GM19324 (cell line): Measurements from ENCODE around the gene SLC16A12.
A peak's percentile ranks its signal among the peaks of the same experiment; 100 is the strongest.

ENCODE experiments used
- ATAC-seq: cut with Tn5 transposase; IDR thresholded peaks from one replicate; pipeline ENCODE4 v1.9.1; 2021; ENCODE audit warnings: mild to moderate bottlenecking, moderate library complexity; ENCODE audit not compliant: unreplicated experiment, low FRiP score

The SLC16A12 gene

GRCh38 chr10:89516149-89516832 lies 19.1 kb downstream of the SLC16A12 start:
- ATAC-seq, result no peak

DNA sequence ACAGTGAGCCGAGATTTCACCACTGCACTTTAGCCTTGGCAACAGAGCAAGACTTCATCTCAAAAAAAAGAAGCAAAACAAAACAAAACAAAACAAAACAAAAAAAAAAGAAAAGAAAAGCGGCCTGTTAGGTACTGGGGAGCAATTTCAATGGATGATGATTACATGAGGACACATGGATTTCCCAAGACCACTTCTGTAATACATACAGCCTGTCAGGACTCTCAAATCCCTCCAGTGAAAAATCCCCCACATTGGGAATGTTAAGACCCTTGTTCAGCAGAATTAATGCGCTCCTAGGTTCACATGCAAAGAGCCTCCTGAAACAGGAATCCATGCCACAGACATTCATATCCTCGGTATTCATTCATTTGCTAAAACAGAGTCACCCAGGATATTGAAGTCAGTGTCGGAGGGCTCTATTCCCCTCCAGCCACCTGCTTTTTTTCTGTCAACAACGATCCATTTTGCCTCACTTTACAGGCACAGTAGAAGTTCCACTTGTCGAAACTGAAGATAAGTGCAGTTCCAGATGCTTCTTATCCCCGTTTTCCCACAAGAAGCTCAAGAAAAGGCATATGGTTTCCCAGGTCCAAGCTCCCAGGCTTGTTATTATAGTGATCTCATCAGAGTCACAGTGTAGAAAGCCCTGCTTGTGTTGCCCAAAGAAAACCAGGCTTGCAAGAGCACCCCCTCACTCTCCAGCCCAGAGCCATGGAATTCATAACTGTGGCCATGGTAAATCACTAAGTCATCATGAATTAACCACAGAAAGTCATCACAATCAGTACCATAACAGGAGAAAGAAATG lies 20.2 kb downstream of the SLC16A12 start:
- no peak for ATAC-seq

GRCh38 chr10:89513206-89513605 lies 22.2 kb downstream of the SLC16A12 start:
- ATAC-seq, result no peak

DNA sequence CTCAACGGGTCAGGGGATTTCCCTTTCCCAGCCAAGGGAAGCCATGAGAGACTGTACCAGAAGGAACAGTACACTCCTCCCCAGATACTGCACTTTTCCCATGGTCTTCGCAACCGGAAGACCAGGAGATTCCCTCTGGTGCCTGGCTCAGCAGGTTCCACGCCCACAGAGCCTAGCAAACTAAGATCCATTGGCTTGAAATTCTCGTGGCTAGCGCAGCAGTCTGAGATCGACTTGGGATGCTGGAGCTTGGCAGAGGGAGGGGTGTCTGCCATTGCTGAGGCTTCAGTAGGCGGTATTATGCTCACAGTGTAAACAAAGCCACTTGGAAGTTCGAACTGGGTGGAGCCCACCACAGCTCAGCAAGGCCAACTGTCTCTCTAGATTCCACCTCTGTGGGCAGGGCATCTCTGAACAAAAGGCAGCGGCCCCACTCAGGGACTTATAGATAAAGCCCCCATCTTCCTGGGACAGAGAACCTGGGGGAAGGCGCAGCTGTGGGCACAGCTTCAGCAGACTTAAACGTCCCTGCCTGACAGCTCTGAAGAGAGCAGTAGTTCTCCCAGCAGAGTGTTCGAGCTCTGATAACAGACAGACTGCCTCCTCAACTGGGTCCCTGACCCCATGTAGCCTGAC lies 29.6 kb downstream of the SLC16A12 start:
- ATAC-seq, result no peak

DNA sequence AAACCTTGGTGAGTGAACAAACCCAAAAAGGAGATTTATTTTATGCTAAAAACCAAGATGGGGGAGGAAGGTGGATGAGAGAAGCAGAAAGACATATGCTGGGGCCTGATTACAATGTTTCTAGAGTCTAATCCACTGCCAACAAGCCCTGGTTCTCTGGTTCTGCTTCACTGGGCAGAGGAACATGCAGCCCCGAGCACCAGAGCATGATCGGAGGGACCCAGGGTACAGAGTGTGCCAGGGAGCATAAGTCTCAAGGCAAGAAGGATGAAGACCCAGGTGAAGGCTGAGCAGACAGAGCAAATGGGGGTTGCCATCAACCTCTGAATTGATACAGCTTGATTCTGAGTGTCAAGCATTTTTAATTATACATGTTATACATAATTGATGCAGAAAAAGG lies 30.7 kb downstream of the SLC16A12 start:
- no peak for ATAC-seq

GRCh38 chr10:89503652-89504370 lies 31.6 kb downstream of the SLC16A12 start:
- ATAC-seq, result no peak

- no peak for ATAC-seq
Observed at GRCh38 chr10:89503151-89503550, 32.2 kb downstream of the SLC16A12 start.

- no peak for ATAC-seq
Observed at GRCh38 chr10:89502549-89502948, 32.8 kb downstream of the SLC16A12 start.

GRCh38 chr10:89494575-89494974 lies 40.8 kb downstream of the SLC16A12 start:
- ATAC-seq, result no peak

DNA sequence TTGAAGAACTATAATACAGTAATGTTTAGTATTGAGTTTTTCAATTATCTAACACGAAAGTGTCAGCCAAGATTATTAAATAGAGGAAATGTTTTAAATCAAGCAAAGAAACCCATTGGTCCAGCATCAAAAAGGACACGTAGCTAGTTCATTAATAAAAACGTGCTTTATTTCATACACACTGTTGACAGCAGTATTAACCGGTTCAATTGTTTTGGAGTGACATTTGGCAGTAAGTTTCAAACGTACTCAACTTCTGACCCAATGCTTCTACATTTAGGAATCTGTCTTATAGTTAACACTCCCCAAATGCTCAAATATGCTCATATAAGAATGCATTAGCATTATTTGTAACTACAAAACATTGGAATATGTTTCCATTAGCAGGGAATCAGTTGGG lies 41.3 kb downstream of the SLC16A12 start:
- no peak for ATAC-seq

- ATAC-seq, result no peak
Observed at GRCh38 chr10:89491932-89492331, 43.5 kb downstream of the SLC16A12 start.

GRCh38 chr10:89490596-89491335 lies 44.6 kb downstream of the SLC16A12 start:
- ATAC-seq, result no peak

DNA sequence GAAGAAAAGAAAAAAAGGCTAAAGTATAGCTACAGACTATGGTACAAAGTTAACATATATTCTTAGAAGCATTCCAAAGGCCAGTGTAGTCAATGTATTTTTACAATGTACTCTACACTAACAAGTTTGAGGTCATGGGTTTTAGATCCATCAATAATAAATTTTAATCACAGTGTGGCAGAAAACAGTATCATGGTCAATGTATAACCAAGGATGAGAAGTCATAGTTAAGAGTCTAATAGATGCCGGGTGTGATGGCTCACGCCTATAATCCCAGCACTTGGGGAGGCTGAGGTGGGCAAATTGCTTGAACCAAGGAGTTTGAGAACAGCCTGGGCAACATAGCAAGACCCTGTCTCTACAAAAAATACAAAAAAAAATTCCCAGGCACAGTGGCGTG lies 53.1 kb downstream of the SLC16A12 start:
- ATAC-seq, result no peak

DNA sequence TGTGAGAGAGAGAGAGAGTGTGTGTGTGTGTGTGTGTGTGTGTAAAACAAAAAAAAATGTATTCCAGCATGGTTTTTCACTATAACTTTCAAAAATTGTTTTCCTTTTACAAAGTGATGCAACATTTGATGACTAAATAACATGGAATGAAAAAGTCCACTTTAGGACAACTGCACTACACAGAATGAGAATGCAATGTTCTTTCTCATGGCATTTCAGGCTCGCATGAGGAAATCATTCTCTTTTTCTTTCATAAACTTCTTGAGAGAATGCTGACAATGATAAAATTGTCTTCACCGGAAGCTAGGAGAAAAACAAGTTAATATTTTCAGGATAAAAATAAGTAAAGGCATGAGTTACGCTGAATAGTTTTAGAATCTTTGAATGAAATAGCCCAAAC lies 53.7 kb downstream of the SLC16A12 start:
- ATAC-seq, result no peak

DNA sequence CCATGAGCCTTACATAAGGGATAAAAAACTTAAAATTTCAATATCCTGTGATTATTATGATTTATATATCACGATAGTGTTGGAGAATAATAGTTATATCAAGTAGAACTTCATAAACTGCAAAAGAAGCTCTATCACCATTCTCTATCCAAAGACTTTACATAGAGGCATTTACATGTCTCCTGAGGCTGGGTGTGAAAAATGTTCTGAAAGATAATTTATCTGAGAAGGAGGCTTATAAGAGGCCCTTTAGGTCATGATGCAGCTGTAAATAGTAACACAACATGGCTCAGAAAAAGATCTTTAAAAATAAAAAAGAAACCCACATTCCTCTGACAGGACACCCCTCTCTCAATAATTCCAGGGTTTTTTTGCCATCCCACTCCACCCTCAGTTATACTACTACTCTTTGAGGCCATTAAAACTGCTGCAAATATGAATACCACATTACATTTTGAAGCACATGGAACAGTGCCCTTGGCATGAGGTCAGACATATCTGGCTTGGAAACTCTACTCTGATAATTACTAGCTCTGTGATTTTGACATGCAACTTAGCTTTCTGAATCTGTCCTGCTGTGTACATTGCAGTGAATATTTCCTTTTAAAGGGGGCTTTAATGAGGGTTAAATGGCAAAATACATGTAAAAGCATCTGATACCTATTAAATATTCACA lies 55.5 kb downstream of the SLC16A12 start:
- no peak for ATAC-seq

- peak; percentile 29 for ATAC-seq
Observed at GRCh38 chr10:89478739-89479654, 56.4 kb downstream of the SLC16A12 start.

GRCh38 chr10:89478085-89478738 lies 57.2 kb downstream of the SLC16A12 start:
- ATAC-seq, result peak; percentile 66

DNA sequence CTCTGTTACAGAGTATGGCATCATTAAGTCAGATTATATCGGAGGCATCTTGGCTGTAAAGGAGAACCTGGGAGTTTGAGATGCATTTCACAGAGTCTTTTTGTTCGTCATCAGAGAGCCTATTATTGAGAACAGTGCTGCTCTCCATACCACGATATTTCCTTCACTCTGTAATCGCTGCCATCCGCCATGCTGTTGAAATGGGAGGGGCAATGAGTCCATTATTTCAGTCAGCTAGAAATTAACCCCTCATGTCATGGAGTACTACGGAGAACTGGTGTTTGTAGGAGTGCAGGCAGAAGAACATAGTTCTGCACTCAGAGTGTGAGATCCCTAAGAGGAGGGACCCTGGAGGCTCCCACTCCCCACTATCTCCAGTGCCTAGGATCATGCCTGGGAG lies 59.2 kb downstream of the SLC16A12 start:
- no peak for ATAC-seq
